ENCODE data around the gene SYDE2.
"Not testable (repeated sequence)": the region's sequence is repeated elsewhere in the genome, so short reads cannot be mapped to it uniquely, and the experiment has no call there.

- TF ChIP-seq CTCF (IDR thresholded peaks at IDR 0.05; ENCODE audit: poor library complexity); EZH2 (IDR thresholded peaks at IDR 0.05; ENCODE audit: borderline replicate concordance); EZH2phosphoT487 (IDR thresholded peaks at IDR 0.05; ENCODE audit: low read depth, severe bottlenecking, unreplicated experiment): not testable (repeated sequence)
These were observed 8.7 kb downstream of the SYDE2 start for GRCh38 chr1:85192129-85192528.

Data from hepatocyte (in vitro differentiated cells).